ENCODE data around the gene CDC14B.

DNA sequence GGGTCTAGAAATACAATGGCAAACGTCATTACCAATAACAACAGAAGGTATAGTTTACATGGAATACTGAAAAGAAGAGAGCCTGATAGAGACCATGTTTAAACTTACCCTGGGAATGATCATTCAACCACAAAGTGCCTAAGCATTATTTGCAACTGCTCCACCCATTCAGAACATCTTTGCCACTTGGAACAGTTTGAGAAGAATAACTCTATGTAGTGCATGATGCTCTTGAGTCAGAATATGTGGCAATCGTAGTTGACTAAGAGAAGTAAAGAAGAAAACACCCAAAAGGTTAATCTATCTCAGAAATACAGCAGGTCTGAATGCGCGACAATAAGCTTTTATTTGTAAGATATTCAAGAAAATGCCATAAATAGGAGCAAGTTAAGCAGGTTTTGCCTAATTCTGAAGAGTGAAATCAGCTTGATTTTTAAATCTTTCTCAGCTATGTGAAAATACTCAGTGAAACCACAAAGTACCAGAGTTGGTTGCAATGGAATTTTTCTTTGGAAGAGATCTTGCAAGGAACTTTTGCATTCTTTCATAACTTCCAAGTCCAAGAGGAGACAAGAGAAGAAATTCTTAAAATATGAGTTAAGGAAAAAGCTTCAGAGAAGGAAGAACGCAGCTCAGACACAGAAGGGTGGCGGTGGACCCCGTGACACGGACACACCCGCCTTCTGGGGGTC lies 105.4 kb downstream of the CDC14B start:
- TF ChIP-seq CTCF (IDR thresholded peaks at IDR 0.05; ENCODE audit: low read depth, low read length, poor library complexity, severe bottlenecking), result no peak
- TF ChIP-seq EZH2phosphoT487 (IDR thresholded peaks at IDR 0.05; ENCODE audit: borderline replicate concordance, low read length), result no peak
